PC-3 (cell line): Measurements from ENCODE around the gene GRK1. TPM values are rescaled to one million over a fixed set of nuclear protein-coding genes. Genes with fewer than 3 reads are reported as not detected.

Experiments
- ATAC-seq: fragments of 200-7000 bp; cut with Tn5 transposase; 2 replicates; pipeline ENCODE4 v1.9.1; 2020; ENCODE audit warnings: mild to moderate bottlenecking, moderate library complexity
- BruUV-seq: library from RNA; stranded (reverse); fragments of 400-500 nt; replicated peaks from 2 replicates; lab custom pipeline; 2021; lab: Mats Ljungman, UMichigan
- CTCF ChIA-PET: fragments of 300-600 bp; sonication (Branson Sonifier 250); formaldehyde crosslinking; loops from one replicate; lab custom pipeline; 2022; ENCODE audit warnings: antibody characterized with exemption; lab: Charles Lee
- POLR2A ChIA-PET: fragments of 300-600 bp; sonication (Branson Sonifier 250); formaldehyde crosslinking; loops from one replicate; lab custom pipeline; 2022; ENCODE audit warnings: antibody characterized with exemption; ENCODE audit not compliant: unreplicated experiment; lab: Charles Lee
- DNase-seq: peaks from one replicate; pipeline ENCODE4 v3.0.0-alpha.2; 2015
- H2AFZ ChIP-seq: fragments of 300-600 bp; sonication (generic); 2 replicates; pipeline ENCODE4 v1.6.0; 2016; ENCODE audit warnings: antibody characterized with exemption, low read length
- H3F3A ChIP-seq: fragments of 300-600 bp; sonication (generic); one replicate; pipeline ENCODE4 v1.6.0; 2017; ENCODE audit warnings: antibody characterized with exemption, low read length, control low read depth, mild to moderate bottlenecking; ENCODE audit not compliant: unreplicated experiment
- H3K27ac ChIP-seq: fragments of 300-600 bp; sonication (generic); 2 replicates; pipeline ENCODE4 v1.5.1; 2016; ENCODE audit warnings: mild to moderate bottlenecking, low read length
- H3K27me3 ChIP-seq: fragments of 300-600 bp; sonication (generic); 2 replicates; pipeline ENCODE4 v1.6.1; 2016; ENCODE audit warnings: low read length, mixed read lengths
- H3K36me3 ChIP-seq: fragments of 300-600 bp; sonication (generic); 2 replicates; pipeline ENCODE4 v1.6.1; 2016; ENCODE audit warnings: low read depth, mixed run types, low read length, mixed read lengths
- H3K4me1 ChIP-seq: fragments of 300-600 bp; sonication (generic); 2 replicates; pipeline ENCODE4 v1.5.1; 2016; ENCODE audit warnings: low read length; ENCODE audit not compliant: insufficient read depth
- H3K4me2 ChIP-seq: fragments of 300-600 bp; sonication (generic); 2 replicates; pipeline ENCODE4 v1.6.0; 2016; ENCODE audit warnings: low read length
- H3K4me3 ChIP-seq: fragments of 300-600 bp; sonication (generic); 2 replicates; pipeline ENCODE4 v1.5.1; 2016; ENCODE audit warnings: mild to moderate bottlenecking, low read length, mixed read lengths
- H3K79me2 ChIP-seq: fragments of 300-600 bp; sonication (generic); 2 replicates; pipeline ENCODE4 v1.6.1; 2017; ENCODE audit warnings: low read length, mixed read lengths
- H3K9ac ChIP-seq: fragments of 300-600 bp; sonication (generic); 2 replicates; pipeline ENCODE4 v1.6.0; 2016; ENCODE audit warnings: mild to moderate bottlenecking, low read length
- H3K9me2 ChIP-seq: fragments of 300-600 bp; sonication (generic); replicated peaks from 2 replicates; pipeline ENCODE4 v1.6.1; 2016; ENCODE audit warnings: mixed run types, low read length, mixed read lengths
- H3K9me3 ChIP-seq: fragments of 300-600 bp; sonication (generic); 2 replicates; pipeline ENCODE4 v1.6.1; 2016; ENCODE audit warnings: low read length, mixed read lengths
- H4K20me1 ChIP-seq: fragments of 300-600 bp; sonication (generic); 2 replicates; pipeline ENCODE4 v1.6.1; 2016; ENCODE audit warnings: low read length, mixed read lengths
- CTCF ChIP-seq: fragments of 300-600 bp; sonication (generic); conservative IDR thresholded peaks from 2 replicates; pipeline ENCODE4 v1.5.1; 2017; ENCODE audit warnings: antibody characterized with exemption, low read depth, mild to moderate bottlenecking, low read length
- EZH2 ChIP-seq: fragments of 300-600 bp; sonication (generic); IDR thresholded peaks from one replicate; pipeline ENCODE4 v1.6.1; 2017; ENCODE audit warnings: antibody characterized with exemption, mild to moderate bottlenecking, low read length; ENCODE audit not compliant: unreplicated experiment
- EZH2phosphoT487 ChIP-seq: fragments of 300-600 bp; sonication (generic); IDR thresholded peaks from 2 replicates; pipeline ENCODE4 v1.6.1; 2018; ENCODE audit warnings: mild to moderate bottlenecking, antibody characterized with exemption, low read length, borderline replicate concordance
- intact Hi-C: fragments of 100-400 bp; cut with micrococcal nuclease; formaldehyde crosslinking; loops from 2 replicates; pipeline ENCODE4 v1.9.0; 2023
- total RNA-seq: library from RNA; depleted of rRNA; stranded (reverse); fragments of >200 nt; gene quantifications from 2 replicates; pipeline ENCODE4 v1.2.3, GENCODE V29; 2014

The GRK1 gene
- total RNA-seq, 1 experiment from 2014 or later: not detected

GRCh38 chr13:113766035-113766800 is 99.2 kb downstream of the GRK1 start:
- Histone ChIP-seq H3K79me2 (peaks cover 11% of the 10 kb centered on the region), H3K36me3 (no peaks in the 10 kb centered on the region), H4K20me1 (no peaks in the 10 kb centered on the region), H2AFZ (no peak overlapping the region), H3K4me3 (no peak overlapping the region), H3K9me3 (no peaks in the 10 kb centered on the region), H3K9me2 (no peaks in the 10 kb centered on the region), H3K4me1 (peaks cover 10% of the 10 kb centered on the region; the same call in 1 of the 2 replicates), H3K9ac (no peak overlapping the region), H3K27ac (no peak overlapping the region), H3K4me2 (no peak overlapping the region), H3F3A (no peaks in the 10 kb centered on the region), H3K27me3 (no peaks in the 10 kb centered on the region)
- DNase-seq: no peak
- TF ChIP-seq EZH2phosphoT487: no peak
- intact Hi-C loops: no loop called here
- ChIA-PET POLR2A (no interaction called here), CTCF (no interaction called here)
- no TSS peak for BruUV-seq
- ATAC-seq: no peak

- POLR2A ChIA-PET: no interaction called here
- no peak for TF ChIP-seq EZH2phosphoT487
- no peak for TF ChIP-seq EZH2
- no peak for TF ChIP-seq CTCF
- no peaks in the 10 kb centered on the region for H3K36me3 ChIP-seq
- H3K9ac ChIP-seq: no peak overlapping the region
- no peaks in the 10 kb centered on the region for H3K9me3 ChIP-seq
- H3K4me1 ChIP-seq: peaks cover 15% of the 10 kb centered on the region
- H3K27me3 ChIP-seq: no peaks in the 10 kb centered on the region
- H3K79me2 ChIP-seq: 0 out of 2 replicates have a peak, but pooled peaks cover 4% of the 10 kb centered on the region
- H4K20me1 ChIP-seq: no peaks in the 10 kb centered on the region
- intact Hi-C loops: no loop called here
- DNase-seq (no peak), ATAC-seq (no peak)
- H3K9me2 ChIP-seq: no peaks in the 10 kb centered on the region
- H3K4me2 ChIP-seq: no peak overlapping the region
- H3K27ac ChIP-seq: no peak overlapping the region
- H2AFZ ChIP-seq: no peak overlapping the region
- H3F3A ChIP-seq: no peaks in the 10 kb centered on the region
- H3K4me3 ChIP-seq: no peak overlapping the region
- CTCF ChIA-PET: no interaction called here
- no TSS peak for BruUV-seq
These were observed 100.3 kb downstream of the GRK1 start for GRCh38 chr13:113767366-113767765.

GRCh38 chr13:113768018-113768905 is 101.2 kb downstream of the GRK1 start:
- no peaks in the 10 kb centered on the region for H3F3A ChIP-seq
- POLR2A ChIA-PET: no interaction called here
- ATAC-seq (no peak), DNase-seq (no peak)
- no peak overlapping the region for H3K4me3 ChIP-seq
- no peaks in the 10 kb centered on the region for H3K27me3 ChIP-seq
- no TSS peak for BruUV-seq
- intact Hi-C loops: no loop called here
- H3K36me3 ChIP-seq: peaks cover 5% of the 10 kb centered on the region; the same call in 1 of the 2 replicates
- peaks cover 18% of the 10 kb centered on the region for H3K4me1 ChIP-seq
- H3K9me3 ChIP-seq: no peaks in the 10 kb centered on the region
- no peaks in the 10 kb centered on the region for H4K20me1 ChIP-seq
- H3K79me2 ChIP-seq: peaks cover 1% of the 10 kb centered on the region; the same call in 1 of the 2 replicates
- no peak for TF ChIP-seq EZH2
- no peak for TF ChIP-seq CTCF
- TF ChIP-seq EZH2phosphoT487: no peak
- H2AFZ ChIP-seq: no peak overlapping the region
- no peak overlapping the region for H3K9ac ChIP-seq
- CTCF ChIA-PET: no interaction called here
- H3K9me2 ChIP-seq: no peaks in the 10 kb centered on the region
- H3K4me2 ChIP-seq: no peak overlapping the region
- H3K27ac ChIP-seq: no peak overlapping the region
